ENCODE results near the gene WWOX.

DNA sequence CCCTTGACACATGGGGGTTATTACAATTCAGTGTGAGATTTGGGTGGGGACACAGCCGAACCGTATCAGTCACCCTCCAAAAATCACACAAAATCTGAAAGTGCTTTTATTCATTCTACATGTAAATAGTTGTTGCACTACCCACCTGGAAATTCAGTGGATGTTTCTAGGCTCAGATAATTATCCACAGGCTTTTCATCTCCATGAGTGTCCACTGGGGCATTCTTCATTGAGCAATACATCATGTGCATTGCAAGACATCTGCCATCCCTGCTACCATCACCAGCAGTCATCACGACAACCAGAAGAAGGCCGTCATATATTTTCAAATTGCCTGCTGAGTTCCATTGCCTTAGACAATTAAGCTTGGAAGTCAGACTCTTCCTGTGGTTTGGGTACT lies 330.8 kb downstream of the WWOX start:
- TF ChIP-seq, protein P1, sequence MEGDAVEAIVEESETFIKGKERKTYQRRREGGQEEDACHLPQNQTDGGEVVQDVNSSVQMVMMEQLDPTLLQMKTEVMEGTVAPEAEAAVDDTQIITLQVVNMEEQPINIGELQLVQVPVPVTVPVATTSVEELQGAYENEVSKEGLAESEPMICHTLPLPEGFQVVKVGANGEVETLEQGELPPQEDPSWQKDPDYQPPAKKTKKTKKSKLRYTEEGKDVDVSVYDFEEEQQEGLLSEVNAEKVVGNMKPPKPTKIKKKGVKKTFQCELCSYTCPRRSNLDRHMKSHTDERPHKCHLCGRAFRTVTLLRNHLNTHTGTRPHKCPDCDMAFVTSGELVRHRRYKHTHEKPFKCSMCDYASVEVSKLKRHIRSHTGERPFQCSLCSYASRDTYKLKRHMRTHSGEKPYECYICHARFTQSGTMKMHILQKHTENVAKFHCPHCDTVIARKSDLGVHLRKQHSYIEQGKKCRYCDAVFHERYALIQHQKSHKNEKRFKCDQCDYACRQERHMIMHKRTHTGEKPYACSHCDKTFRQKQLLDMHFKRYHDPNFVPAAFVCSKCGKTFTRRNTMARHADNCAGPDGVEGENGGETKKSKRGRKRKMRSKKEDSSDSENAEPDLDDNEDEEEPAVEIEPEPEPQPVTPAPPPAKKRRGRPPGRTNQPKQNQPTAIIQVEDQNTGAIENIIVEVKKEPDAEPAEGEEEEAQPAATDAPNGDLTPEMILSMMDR (optimal IDR thresholded peaks at IDR 0.05 in 1 of 3, IDR thresholded peaks at IDR 0.05 in 1 of 3, conservative IDR thresholded peaks at IDR 0.05 in 1 of 3; ENCODE audit: extremely low read depth in 1 of 3, insufficient read depth in 2 of 3, low read length in 3 of 3) = no peak
- TF ChIP-seq EZH2 (IDR thresholded peaks at IDR 0.05; ENCODE audit: low read length) = no peak

Data from keratinocyte (primary cell).